ENCODE results near the gene BRCA1.
"Not testable (repeated sequence)": the region's sequence is repeated elsewhere in the genome, so short reads cannot be mapped to it uniquely, and the experiment has no call there.

BRCA1 gene

DNA sequence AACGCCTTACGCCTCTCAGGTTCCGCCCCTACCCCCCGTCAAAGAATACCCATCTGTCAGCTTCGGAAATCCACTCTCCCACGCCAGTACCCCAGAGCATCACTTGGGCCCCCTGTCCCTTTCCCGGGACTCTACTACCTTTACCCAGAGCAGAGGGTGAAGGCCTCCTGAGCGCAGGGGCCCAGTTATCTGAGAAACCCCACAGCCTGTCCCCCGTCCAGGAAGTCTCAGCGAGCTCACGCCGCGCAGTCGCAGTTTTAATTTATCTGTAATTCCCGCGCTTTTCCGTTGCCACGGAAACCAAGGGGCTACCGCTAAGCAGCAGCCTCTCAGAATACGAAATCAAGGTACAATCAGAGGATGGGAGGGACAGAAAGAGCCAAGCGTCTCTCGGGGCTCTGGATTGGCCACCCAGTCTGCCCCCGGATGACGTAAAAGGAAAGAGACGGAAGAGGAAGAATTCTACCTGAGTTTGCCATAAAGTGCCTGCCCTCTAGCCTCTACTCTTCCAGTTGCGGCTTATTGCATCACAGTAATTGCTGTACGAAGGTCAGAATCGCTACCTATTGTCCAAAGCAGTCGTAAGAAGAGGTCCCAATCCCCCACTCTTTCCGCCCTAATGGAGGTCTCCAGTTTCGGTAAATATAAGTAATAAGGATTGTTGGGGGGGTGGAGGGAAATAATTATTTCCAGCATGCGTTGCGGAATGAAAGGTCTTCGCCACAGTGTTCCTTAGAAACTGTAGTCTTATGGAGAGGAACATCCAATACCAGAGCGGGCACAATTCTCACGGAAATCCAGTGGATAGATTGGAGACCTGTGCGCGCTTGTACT, at the start of gene BRCA1:
BRCA1 (minus strand) TSS at position 232 of the 834 bp plus-strand sequence. CDS start 1,268 bp downstream, outside the sequence.
- peak; percentile 99 for DNase-seq

DNA sequence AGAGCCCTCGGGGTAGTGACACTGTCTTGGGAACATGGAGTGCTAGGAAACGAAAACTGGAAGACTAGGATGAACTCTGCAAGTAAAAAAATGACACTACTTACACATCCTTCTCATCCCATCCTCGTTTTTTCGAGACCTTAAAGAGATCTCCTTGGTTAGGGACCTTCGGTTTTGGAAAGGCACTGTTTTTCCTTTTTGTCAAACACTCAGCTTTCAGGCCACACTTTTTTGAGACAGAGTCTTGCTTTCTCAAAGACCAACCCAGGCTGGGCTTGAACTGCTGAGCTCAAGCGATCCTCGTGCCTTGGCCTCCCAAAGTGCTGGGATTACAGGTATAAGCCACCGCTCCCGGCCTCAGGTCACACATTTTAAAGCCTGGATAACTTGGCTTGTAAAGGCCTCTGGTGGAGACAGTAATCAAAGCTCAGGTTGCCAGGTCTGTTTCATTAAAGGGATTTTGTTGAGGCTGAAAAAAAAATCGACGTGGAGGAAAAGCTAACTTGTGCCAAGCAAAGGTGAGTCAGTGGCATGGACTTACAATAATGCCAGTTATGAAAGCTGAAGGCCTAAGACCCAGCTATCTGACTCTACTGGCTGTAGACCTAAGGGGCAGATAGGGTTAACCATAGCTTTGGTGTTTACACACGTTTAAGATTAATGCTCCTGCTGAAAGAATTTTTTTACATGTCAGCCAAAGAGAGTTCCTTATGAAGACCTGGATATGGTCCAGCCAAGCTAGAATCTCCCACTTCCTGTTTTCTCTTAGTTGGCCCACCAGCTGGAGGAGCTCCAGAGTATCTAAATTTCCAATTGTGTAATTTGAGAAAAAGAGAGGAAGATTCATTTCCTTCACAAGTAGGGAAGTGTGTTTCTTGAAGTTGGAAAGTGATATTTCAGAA, 46.7 kb upstream of the BRCA1 start:
- DNase-seq: peak; percentile 4

DNA sequence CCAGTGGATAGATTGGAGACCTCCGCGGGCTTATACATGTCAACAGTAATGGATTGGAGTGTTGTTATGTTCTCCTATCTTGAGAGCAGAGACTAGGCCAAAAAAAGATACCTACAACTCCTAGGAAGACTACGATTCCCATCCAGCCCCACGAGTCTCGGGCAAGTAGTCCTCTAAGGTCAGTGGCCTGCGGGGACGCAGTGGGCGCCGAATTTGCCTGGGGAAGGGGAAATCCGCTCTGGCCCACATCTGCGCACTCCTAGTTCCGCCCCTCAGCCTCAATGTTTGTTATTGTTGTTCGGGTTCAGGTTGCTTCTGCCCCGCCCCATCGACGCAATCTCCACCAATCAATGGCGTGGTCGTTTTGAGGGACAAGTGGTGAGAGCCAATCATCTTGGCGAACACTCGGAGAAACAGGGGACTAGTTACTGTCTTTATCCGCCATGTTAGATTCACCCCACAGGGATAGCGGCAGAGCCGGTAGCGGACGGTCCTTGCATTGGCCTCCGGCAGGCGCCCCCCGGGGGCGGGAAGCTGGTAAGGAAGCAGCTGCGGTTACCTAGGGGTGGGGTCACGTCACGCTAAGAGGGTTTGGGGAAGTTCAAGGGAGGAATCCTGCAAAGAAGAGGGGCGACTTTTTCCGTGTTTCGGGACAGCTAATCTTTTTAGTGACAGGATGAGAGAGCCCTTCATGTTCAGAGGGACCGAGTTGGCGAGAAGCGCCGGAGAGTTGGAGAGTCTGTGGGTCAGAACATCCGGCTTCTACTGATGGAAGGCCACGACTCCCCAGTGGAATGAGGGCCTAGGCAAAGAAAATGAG, 45.8 kb upstream of the BRCA1 start, which contains the start of gene NBR1:
NBR1 (plus strand) TSS at position 449 of the 820 bp plus-strand sequence. CDS start 4,586 bp downstream, outside the sequence.
- peak; percentile 96 for DNase-seq

DNA sequence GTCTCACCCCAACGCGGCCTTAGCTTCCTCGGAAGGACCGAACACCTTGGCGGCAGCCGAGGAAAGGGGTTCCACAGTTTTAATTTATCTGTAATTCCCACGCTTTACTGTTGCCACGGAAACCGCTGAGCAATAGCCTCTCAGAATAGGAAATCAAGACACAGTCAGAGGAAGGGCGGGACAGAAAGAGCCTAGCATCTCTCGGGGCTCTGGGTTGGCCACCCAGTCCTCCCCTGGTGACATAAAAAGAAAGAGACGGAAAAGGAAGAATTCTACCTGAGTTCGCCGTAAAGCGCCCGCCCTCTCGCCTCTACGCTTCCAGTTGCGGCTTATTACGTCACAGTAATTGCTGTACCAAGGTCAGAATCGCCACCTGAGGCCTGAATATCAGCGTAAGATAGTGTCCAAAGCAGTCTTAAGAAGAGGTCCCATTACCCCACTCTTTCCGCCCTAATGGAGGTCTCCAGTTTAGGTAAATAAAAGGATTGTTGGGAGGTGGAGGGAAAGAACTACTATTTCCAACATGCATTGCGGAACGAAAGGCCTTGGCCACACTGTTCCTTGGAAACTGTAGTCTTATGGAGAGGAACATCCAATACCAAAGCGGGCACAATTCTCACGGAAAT, 45.1 kb upstream of the BRCA1 start:
- DNase-seq: peak; percentile 93

DNA sequence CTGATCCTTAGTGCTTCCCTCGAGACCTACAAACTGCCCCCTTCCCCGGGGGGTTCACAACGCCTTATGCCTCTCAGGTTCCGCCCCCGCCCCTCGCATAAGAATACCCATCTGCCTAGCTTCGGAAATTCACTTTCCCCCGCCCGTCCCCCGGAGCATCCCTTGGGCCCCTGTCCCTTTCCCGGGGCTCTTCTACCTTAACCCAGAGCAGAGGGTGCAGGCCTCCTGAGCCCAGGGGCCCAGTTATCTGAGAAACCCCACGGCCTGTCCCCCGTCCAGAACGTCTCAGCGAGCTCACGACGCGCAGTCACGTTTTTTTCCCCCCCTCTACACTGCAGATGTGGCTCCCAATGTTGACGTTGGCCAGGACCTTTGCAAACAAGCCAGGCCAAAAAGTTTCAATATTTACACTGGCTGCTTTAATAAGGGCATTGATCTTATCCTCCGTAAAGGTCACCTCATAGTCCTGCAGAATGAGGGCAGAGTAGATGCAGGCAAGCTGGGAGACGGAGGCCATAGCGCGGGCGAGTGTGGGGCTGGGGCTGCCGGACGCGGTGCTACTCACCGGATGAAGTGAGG, 44.5 kb upstream of the BRCA1 start:
- DNase-seq: peak; percentile 15

DNA sequence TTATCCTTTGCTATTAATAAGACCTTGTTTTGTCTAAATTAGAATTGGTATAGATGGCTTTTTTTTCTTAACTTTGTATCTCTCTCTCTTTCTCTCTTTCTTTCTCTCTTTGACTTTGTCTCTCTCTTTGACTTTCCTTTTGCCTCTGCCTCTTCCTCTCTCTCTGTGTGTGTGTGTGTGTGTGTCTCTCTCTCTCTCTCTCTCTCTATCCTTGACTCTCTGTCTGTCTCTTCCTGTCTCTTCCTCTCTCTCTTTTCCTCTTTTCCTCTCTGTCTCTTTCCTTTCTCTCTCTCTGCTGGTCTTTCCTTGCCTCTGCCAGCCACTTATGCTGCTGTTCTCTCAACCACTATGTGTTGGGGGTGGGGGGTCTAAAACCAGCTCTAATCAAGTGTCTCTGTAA, 40.8 kb upstream of the BRCA1 start:
- DNase-seq: not testable (repeated sequence)

DNA sequence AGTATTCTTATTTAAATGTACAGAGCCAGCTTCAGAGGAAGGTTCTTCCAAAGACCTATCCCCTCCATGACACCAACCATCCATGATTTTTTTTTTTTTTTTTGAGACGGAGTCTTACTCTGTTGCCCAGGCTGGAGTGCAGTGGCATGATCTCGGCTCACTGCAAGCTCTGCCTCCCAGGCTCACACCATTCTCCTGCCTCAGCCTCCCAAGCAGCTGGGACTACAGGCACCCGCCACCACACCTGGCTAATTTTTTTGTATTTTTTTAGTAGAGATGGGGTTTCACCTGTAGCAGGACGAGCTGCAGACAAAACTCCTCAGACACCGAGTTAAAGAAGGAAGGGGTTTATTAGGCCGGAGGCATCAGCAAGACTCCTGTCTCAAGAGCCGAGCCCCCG, 34.8 kb upstream of the BRCA1 start:
- not testable (repeated sequence) for DNase-seq

DNA sequence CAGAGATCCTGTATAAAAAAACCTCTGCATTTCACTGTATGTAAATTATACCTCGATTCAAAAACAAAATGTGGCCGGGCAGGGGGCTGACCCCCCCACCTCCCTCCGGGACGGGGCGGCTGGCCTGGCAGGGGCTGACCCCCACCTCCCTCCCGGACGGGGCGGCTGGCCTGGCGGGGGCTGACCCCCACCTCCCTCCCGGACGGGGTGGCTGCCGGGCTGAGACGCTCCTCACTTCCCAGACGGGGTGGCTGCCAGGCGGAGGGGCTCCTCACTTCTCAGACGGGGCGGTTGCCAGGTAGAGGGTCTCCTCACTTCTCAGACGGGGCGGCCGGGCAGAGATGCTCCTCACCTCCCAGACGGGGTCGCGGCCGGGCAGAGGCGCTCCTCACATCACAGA, 34.1 kb upstream of the BRCA1 start:
- DNase-seq: not testable (repeated sequence)

DNA sequence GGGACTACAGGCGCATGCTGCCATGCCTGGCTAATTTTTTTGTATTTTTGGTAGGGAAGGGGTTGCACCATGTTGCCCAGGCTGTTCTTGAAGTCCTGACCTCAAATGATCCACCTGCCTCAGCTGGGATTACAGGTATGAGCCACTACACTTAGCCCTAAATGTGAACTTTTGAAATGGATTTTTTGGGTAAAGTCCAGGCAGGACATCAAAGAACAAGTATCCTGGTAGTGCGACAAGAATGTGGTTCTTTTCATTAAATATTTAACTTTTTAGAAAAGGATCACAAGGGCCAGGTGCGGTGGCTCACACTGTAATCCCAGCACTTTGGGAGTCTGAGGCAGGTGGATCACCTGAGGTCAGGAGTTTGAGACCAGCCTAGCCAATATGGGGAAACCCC, 30.5 kb upstream of the BRCA1 start:
- DNase-seq: no peak

DNA sequence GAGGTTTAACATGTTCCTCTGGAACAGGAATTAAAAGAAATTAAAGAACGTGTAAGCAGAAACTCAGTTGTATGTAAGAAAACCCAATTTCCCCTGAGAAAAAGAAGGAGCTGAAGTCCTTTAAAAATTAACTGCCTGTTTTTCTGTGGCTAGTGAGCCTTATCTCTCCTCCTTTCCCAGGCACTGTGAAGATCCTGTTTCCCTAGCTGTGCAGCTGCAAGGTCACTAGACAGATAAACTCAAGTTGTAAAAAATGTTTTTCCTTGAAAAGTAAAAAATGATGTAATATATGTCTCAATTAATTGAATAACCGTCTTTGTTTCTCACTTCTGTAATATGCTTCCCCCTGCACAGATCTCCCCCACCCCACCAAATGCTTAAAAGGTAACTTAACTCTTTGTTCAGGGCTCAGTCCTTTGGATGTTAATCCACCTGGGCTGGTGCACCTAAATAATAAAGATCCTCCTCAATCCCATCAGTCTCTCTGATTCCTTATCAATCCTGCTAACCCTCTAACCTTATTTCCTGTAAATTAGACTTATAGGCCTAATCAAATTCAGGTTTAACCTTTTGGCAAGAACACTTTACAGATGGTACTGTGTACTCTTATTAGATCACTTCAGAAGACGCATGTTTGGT, 28.2 kb upstream of the BRCA1 start:
- not testable (repeated sequence) for DNase-seq

DNA sequence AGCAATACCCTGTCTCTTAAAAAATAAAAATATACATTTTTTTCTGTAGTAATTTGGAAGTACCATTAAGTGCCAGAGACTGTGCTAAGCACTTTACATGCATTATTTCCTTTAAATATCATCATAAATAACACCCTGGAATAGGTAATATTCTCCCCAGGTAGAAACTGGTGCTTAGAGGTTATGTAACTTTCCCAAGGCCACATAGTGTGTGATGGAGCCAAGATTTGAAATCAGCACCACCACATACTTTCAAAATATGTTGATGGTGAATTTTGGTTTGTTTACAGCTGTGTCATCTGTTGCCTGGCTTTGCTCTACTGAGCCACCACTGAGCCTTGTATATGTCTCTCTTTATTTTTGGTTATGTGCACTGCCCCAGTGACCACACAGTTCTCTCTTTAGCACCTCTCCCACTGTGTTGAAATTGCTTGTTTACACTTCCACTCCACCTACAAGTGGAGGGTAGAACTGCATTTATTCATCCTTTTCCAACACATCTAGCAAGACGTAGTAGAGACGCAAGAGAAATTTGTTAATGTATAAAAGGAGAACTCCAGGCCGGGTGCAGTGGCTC, 26.8 kb upstream of the BRCA1 start:
- no peak for DNase-seq

DNA sequence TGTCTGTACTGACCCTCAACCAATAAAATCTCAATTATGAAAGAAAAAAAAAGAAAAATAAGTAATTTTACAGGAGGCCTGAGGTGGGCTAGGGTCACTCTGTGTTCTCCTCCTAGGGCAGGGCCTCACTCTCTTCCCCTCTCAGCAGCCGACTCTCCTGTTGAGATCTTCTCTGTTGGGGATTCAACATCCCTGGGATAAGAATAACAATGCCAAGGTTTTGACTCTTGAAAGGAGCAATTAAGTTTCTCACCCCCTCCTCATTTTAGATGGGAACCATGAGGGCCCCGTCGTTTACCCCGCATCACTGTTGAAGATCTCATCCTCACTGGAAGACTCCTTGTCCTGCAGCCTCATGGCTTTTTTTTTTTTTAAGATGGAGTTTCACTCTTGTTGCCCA, 21.5 kb upstream of the BRCA1 start:
- no peak for DNase-seq

DNA sequence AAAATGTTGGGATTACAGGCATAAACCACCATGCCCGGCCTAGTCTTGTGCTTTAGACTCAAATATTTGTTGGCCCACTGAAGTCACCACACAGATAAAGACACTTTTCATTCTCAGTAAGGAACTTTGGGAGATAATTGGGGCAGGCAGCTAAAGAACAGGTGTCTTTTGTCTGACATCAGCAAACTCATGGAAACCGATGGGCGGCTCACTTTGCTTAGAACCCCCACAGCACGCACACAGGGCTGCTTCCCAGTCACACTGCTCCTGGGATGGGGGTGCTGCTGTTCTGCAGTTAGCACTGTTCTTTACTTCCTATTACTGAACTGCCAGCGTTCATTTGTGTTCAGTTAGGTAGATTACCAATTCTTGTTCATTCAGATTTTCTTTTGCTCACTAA, 18.0 kb upstream of the BRCA1 start:
- DNase-seq: no peak

DNA sequence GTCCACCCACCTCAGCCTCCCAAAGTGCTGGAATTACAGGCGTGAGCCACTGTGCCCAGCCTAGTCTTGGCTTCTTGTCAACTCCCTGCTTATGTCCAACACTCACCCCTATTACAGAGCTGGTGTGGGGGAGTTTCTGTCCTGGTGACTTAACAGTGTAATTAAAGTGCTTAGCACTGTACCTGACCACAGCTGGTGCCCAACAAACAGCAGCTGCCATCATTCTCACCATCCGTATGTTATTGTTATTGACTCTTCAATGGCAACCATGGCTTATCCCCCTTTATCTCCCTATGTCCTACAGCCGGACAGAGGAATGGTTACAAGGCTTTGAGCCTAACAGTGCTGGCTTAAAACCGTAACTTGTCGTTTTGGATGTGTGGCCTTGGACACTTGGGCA, 17.0 kb upstream of the BRCA1 start:
- no peak for DNase-seq

DNA sequence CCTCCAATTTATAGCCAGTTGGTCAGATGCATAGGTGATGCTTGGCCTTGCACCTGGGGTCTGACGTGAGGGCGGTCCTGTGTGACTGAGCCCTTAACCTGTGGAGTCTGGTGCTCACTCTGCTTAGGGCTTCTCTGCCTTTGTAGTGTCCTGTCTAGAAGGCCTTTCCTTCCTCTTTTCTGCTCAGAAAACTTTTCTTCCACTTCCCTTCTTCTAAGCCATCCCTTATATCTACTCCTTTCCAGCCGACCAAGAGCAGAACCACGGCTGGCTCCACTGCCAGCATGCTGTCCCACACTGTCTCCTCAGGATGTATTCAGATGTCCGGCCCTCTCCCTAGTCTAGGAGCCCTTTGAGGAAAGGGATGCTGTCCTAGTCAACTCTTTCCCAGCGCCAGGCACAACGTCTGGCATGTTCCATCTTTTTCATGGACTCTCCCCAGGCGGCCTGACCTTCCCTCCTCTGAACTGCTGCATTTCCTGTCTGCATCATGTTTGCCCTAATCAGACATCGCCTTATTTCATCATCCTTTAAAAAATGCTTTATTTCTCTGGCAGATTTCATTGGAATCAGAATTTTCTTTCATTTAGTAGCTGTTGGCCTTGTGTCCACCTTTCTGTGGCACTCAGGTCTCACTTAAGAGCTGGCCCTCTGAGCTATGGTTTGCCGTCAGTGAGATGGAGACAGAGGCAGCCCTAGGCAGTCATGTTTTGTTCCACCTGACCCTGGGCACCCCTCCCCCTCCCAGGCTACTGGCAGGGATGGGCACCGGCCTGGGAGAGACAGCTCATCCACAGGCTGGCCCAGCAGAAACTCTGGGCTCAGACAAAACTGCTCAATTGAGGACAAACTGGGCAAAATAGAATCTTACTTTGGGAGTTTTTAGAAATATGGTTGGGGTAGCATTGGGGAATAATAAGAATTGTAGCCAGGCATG, 15.5 kb upstream of the BRCA1 start:
- DNase-seq: no peak

DNA sequence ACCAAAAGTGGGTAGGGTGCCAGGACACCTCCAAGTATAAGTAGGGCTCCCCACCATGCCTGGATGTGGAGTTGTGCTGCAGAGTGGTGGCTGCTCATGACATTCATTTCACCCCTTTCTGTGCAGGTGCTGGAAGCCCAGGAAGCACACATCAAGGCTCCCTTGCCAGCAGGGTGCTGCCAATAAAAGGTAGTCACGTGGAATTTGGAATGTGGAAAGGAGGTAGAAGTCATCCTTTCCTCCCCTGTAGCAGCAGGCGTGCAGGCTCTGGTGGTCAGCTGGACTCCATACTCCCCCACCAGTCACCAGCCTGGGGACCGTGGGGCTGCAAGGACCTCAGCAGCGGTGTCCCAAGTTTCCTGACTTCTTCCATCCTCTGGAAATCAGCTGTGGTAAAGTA, 13.4 kb upstream of the BRCA1 start:
- not testable (repeated sequence) for DNase-seq

DNA sequence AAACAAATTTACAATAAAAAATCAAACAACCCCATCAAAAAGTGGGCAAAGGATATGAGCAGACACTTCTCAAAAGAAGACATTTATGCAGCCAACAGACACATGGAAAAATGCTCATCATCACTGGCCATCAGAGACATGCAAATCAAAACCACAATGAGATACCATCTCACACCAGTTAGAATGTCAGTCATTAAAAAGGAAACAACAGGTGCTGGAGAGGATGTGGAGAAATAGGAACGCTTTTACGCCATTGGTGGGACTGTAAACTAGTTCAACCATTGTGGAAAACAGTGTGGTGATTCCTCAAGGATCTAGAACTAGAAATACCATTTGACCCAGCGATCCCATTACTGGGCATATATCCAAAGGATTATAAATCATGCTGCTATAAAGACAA, 11.4 kb upstream of the BRCA1 start:
- DNase-seq: not testable (repeated sequence)

DNA sequence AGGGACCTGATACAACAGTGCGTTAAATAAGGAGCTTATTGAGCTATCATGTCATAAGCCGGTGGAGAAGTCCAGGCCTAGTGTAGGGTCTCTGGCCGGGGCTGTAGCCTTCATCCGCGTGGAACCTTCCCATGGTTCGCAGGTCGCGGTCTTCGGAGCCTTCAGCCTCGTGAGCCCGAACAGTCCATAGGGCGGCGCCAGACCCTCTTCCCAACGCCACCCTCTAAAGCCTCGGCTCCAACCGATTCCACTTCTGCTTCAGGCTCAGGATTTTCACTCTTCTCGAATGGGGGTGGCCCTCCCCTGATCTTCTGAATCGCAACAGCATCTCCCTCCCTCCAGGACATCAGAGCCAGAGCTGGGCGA, 10.3 kb upstream of the BRCA1 start:
- no peak for DNase-seq

DNA sequence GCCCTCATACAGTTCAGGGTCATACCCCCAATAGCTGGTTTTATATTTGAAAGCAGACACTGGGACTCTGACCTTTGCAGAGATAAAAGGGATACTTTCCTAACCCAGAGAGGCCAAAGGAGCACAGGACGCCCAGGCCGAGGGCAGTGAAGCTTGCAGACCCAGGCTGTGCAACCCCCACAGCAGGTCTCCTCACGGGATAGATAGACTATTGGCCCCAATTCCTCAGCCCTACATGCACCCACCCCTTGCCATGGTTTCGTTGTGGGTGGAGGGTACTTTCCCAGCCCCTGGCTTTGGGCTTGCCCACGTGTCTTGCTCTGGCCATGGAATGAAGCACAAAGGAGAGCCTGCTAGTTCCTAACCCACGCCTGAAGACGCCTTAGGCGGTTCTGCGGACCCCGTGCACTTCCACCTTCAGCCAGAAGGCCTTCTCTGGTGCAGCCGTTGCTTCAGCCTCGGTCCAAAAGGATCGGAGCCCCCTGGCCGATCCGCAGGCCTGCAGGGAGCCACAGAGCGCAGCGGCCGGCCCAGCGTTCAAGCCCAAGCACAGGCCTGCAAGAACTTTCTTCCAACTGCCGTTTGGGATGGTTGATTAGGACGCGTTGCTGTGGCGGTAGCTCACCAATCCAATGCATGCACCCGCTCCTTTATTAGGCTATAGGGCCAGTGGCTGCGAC, 9.8 kb upstream of the BRCA1 start:
- no peak for DNase-seq
